ENCODE results near the gene PHACTR1.

Gene PHACTR1

DNA sequence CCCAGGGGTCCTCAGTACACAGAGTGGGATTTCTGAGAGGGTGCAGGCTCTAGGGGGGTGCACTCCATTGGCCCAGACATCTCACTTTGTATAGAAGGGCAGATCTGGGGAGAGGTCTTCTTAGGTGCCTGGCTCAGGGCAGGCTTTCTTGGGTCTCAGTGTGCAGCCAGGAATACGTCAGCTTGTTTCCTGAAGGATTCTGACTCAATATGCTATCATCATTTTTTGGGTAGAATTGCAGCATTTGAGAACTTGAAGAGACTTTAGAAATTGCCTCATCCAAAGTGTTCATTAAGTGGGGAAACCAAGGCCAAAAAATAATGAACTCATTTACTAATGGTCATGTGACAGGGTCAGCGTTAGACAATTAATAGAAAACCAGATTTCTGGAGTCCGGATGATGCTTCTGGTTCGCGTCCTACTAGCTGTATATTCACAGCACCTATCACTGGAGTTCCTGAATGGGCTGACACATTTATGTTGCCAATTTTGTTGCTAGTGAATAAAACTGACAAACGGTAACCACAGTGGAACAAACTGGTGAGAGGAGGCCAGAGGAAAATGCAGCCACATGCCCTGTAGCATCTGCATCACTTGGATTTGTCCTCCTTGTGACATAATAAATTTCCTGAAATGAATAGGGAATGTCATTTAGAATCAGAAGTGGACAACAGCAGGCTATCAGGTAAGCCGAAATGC, 372.9 kb downstream of the PHACTR1 start:
- TF ChIP-seq HDGF (IDR thresholded peaks at IDR 0.05; ENCODE audit: borderline replicate concordance) (no peak), L3MBTL2 (conservative IDR thresholded peaks at IDR 0.05) (no peak), FOXM1 (IDR thresholded peaks at IDR 0.05; ENCODE audit: borderline replicate concordance) (no peak), FOXK2 (IDR thresholded peaks at IDR 0.05) (no peak), SUZ12 (IDR thresholded peaks at IDR 0.05) (no peak), SP1 (IDR thresholded peaks at IDR 0.05) (no peak), ELF4 (IDR thresholded peaks at IDR 0.05) (no peak), NFRKB (IDR thresholded peaks at IDR 0.05) (no peak), CTBP1 (IDR thresholded peaks at IDR 0.05; ENCODE audit: borderline replicate concordance) (no peak), ARNT (IDR thresholded peaks at IDR 0.05) (no peak), FOXA1 (IDR thresholded peaks at IDR 0.05) (no peak), TARDBP (IDR thresholded peaks at IDR 0.05) (no peak), LEF1 (IDR thresholded peaks at IDR 0.05; ENCODE audit: borderline replicate concordance) (no peak), BHLHE40 (IDR thresholded peaks at IDR 0.05; ENCODE audit: borderline replicate concordance) (no peak)
- TF ChIP-seq, protein P1, sequence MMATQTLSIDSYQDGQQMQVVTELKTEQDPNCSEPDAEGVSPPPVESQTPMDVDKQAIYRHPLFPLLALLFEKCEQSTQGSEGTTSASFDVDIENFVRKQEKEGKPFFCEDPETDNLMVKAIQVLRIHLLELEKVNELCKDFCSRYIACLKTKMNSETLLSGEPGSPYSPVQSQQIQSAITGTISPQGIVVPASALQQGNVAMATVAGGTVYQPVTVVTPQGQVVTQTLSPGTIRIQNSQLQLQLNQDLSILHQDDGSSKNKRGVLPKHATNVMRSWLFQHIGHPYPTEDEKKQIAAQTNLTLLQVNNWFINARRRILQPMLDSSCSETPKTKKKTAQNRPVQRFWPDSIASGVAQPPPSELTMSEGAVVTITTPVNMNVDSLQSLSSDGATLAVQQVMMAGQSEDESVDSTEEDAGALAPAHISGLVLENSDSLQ (IDR thresholded peaks at IDR 0.05): no peak
- ChIA-PET POLR2A (no interaction called here), CTCF (no interaction called here)
- DNase-seq (ENCODE audit: extremely low spot score): no peak

- CTCF ChIA-PET: interaction anchor here (0.6 kb wide), 1 partner anchor 240 kb away, joined by 3 read pairs; no protein-coding TSS in a partner anchor
- DNase-seq (ENCODE audit: extremely low spot score): no peak
- TF ChIP-seq FOXM1 (IDR thresholded peaks at IDR 0.05; ENCODE audit: borderline replicate concordance) (no peak), BHLHE40 (IDR thresholded peaks at IDR 0.05; ENCODE audit: borderline replicate concordance) (no peak), FOXA1 (IDR thresholded peaks at IDR 0.05) (no peak), ARNT (IDR thresholded peaks at IDR 0.05) (no peak), L3MBTL2 (conservative IDR thresholded peaks at IDR 0.05) (no peak), ZNF384 (IDR thresholded peaks at IDR 0.05) (no peak), LEF1 (IDR thresholded peaks at IDR 0.05; ENCODE audit: borderline replicate concordance) (no peak), ELF4 (IDR thresholded peaks at IDR 0.05) (no peak), HDGF (IDR thresholded peaks at IDR 0.05; ENCODE audit: borderline replicate concordance) (no peak), TARDBP (IDR thresholded peaks at IDR 0.05) (no peak), CTBP1 (IDR thresholded peaks at IDR 0.05; ENCODE audit: borderline replicate concordance) (no peak), SP1 (IDR thresholded peaks at IDR 0.05) (no peak), NFRKB (IDR thresholded peaks at IDR 0.05) (no peak)
- POLR2A ChIA-PET: no interaction called here
Measured at GRCh38 chr6:13091192-13091591, 374.6 kb downstream of the PHACTR1 start.

GRCh38 chr6:13094781-13095425, 378.3 kb downstream of the PHACTR1 start:
- CTCF ChIA-PET: no interaction called here
- POLR2A ChIA-PET: interaction anchor here (1.4 kb wide), 1 partner anchor 234 kb away, joined by 4 read pairs; the partner anchor contains the start of gene TBC1D7
- TF ChIP-seq FOXA1 (IDR thresholded peaks at IDR 0.05): no peak
- TF ChIP-seq TARDBP (IDR thresholded peaks at IDR 0.05): no peak
- no peak for TF ChIP-seq LEF1 (IDR thresholded peaks at IDR 0.05; ENCODE audit: borderline replicate concordance)
- no peak for TF ChIP-seq L3MBTL2 (conservative IDR thresholded peaks at IDR 0.05)
- TF ChIP-seq, protein P1 (IDR thresholded peaks at IDR 0.05): no peak
- TF ChIP-seq ELF4 (IDR thresholded peaks at IDR 0.05): no peak
- TF ChIP-seq CTBP1 (IDR thresholded peaks at IDR 0.05; ENCODE audit: borderline replicate concordance): no peak
- no peak for TF ChIP-seq NFRKB (IDR thresholded peaks at IDR 0.05)
- no peak for TF ChIP-seq ZNF384 (IDR thresholded peaks at IDR 0.05)
- no peak for TF ChIP-seq BHLHE40 (IDR thresholded peaks at IDR 0.05; ENCODE audit: borderline replicate concordance)
- TF ChIP-seq SP1 (IDR thresholded peaks at IDR 0.05): no peak
- TF ChIP-seq FOXK2 (IDR thresholded peaks at IDR 0.05): no peak
- no peak for TF ChIP-seq ARNT (IDR thresholded peaks at IDR 0.05)
- TF ChIP-seq FOXM1 (IDR thresholded peaks at IDR 0.05; ENCODE audit: borderline replicate concordance): no peak
- TF ChIP-seq SUZ12 (IDR thresholded peaks at IDR 0.05): no peak
- TF ChIP-seq HDGF (IDR thresholded peaks at IDR 0.05; ENCODE audit: borderline replicate concordance): no peak
- DNase-seq (ENCODE audit: extremely low spot score): no peak

DNA sequence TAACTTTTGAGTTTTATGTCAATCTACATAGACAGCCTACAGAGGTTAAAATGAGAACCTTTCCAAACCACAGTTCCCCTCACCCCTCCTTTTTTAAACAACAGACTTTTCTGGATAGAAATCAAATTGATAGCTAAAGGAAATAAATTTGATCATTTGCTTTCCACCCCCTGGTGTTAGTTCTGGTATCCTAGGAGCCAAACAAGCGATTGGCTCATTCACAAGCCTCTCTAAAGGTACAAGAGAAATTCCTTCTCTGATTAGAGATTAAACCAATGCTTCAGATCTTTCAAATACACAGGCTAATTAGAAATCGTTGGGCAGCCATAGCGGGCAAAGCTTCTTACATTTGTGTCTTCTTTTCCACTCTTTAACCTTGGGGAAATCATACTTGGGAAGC, 379.5 kb downstream of the PHACTR1 start:
- ChIA-PET CTCF (no interaction called here), POLR2A (interaction anchor here (1.4 kb wide), 1 partner anchor 232 kb away, joined by 4 read pairs; the partner anchor contains the start of gene TBC1D7)
- DNase-seq (ENCODE audit: extremely low spot score): no peak
- TF ChIP-seq FOXA1 (IDR thresholded peaks at IDR 0.05) (no peak), ELF4 (IDR thresholded peaks at IDR 0.05) (no peak), ZNF384 (IDR thresholded peaks at IDR 0.05) (no peak), ARNT (IDR thresholded peaks at IDR 0.05) (no peak), CTBP1 (IDR thresholded peaks at IDR 0.05; ENCODE audit: borderline replicate concordance) (no peak), SP1 (IDR thresholded peaks at IDR 0.05) (no peak), FOXM1 (IDR thresholded peaks at IDR 0.05; ENCODE audit: borderline replicate concordance) (no peak)

GRCh38 chr6:13097454-13097853, 380.9 kb downstream of the PHACTR1 start:
- CTCF ChIA-PET: no interaction called here
- DNase-seq (ENCODE audit: extremely low spot score): no peak
- no peak for TF ChIP-seq TARDBP (IDR thresholded peaks at IDR 0.05)
- POLR2A ChIA-PET: no interaction called here

GRCh38 chr6:13098006-13098405, 381.4 kb downstream of the PHACTR1 start:
- ChIA-PET POLR2A (no interaction called here), CTCF (no interaction called here)
- TF ChIP-seq HDGF (IDR thresholded peaks at IDR 0.05; ENCODE audit: borderline replicate concordance) (no peak), SUZ12 (IDR thresholded peaks at IDR 0.05) (no peak), FOXA1 (IDR thresholded peaks at IDR 0.05) (no peak), NFRKB (IDR thresholded peaks at IDR 0.05) (no peak), FOXK2 (IDR thresholded peaks at IDR 0.05) (no peak), ARNT (IDR thresholded peaks at IDR 0.05) (no peak), BHLHE40 (IDR thresholded peaks at IDR 0.05; ENCODE audit: borderline replicate concordance) (no peak), L3MBTL2 (conservative IDR thresholded peaks at IDR 0.05) (no peak), LEF1 (IDR thresholded peaks at IDR 0.05; ENCODE audit: borderline replicate concordance) (no peak), ELF4 (IDR thresholded peaks at IDR 0.05) (no peak), FOXM1 (IDR thresholded peaks at IDR 0.05; ENCODE audit: borderline replicate concordance) (no peak), SP1 (IDR thresholded peaks at IDR 0.05) (no peak), ZNF384 (IDR thresholded peaks at IDR 0.05) (no peak)
- DNase-seq (ENCODE audit: extremely low spot score): no peak
